Inflammatory macrophage treated with lipopolysaccharide for 1 hour (primary cell): ENCODE data around the gene ANP32A.
A peak's percentile ranks its signal among the peaks of the same experiment; 100 is the strongest.
"Not testable (repeated sequence)": the region's sequence is repeated elsewhere in the genome, so short reads cannot be mapped to it uniquely, and the experiment has no call there.

Experiments
- DNase-seq, 2 donors: peaks; one replicate each; pipeline ENCODE4 v3.0.0-alpha.2; 2020 to 2022

The ANP32A gene

GRCh38 chr15:68781766-68782588 is 38.7 kb downstream of the ANP32A start:
- DNase-seq: peak in 1 of 2 donors; percentile 56

- DNase-seq: peak in 1 of 2 donors; percentile 34
Measured at GRCh38 chr15:68781217-68781616, 39.5 kb downstream of the ANP32A start.

- no peak for DNase-seq
Measured at GRCh38 chr15:68778876-68779275, 41.8 kb downstream of the ANP32A start.

GRCh38 chr15:68776477-68777270 is 44.0 kb downstream of the ANP32A start:
- no peak for DNase-seq

GRCh38 chr15:68775671-68776476 is 44.8 kb downstream of the ANP32A start:
- no peak for DNase-seq

- no peak for DNase-seq
Measured at GRCh38 chr15:68775236-68775577, 45.5 kb downstream of the ANP32A start.

- no peak for DNase-seq
Measured at GRCh38 chr15:68774521-68775235, 46.0 kb downstream of the ANP32A start.

GRCh38 chr15:68774120-68774519 is 46.6 kb downstream of the ANP32A start:
- DNase-seq: no peak

GRCh38 chr15:68773036-68773435 is 47.7 kb downstream of the ANP32A start:
- DNase-seq: no peak

GRCh38 chr15:68770216-68770615 is 50.5 kb downstream of the ANP32A start:
- no peak for DNase-seq

- no peak for DNase-seq
Measured at GRCh38 chr15:68769702-68770101, 51.0 kb downstream of the ANP32A start.

GRCh38 chr15:68768321-68768720 is 52.4 kb downstream of the ANP32A start:
- peak; percentile 44 to 53 for DNase-seq

GRCh38 chr15:68767833-68768232 is 52.9 kb downstream of the ANP32A start:
- DNase-seq: no peak

- no peak for DNase-seq
Measured at GRCh38 chr15:68765602-68766368, 54.9 kb downstream of the ANP32A start.

GRCh38 chr15:68764090-68764489 is 56.6 kb downstream of the ANP32A start:
- DNase-seq: no peak

- DNase-seq: no peak
Measured at GRCh38 chr15:68763063-68763462, 57.6 kb downstream of the ANP32A start.

GRCh38 chr15:68759982-68760579 is 60.6 kb downstream of the ANP32A start:
- not testable (repeated sequence) for DNase-seq

GRCh38 chr15:68755731-68756130 is 65.0 kb downstream of the ANP32A start:
- DNase-seq: no peak

- DNase-seq: no peak
Measured at GRCh38 chr15:68751622-68752021, 69.1 kb downstream of the ANP32A start.

- DNase-seq: no peak
Measured at GRCh38 chr15:68749793-68750192, 70.9 kb downstream of the ANP32A start.

- DNase-seq: no peak
Measured at GRCh38 chr15:68749365-68749764, 71.3 kb downstream of the ANP32A start.
